Epithelial cell of esophagus (primary cell): Measurements from ENCODE around the gene CHST5.
A peak's percentile ranks its signal among the peaks of the same experiment; 100 is the strongest.

ENCODE experiments used
- DNase-seq: peaks from one replicate; pipeline ENCODE4 v3.0.0; 2010; ENCODE audit warnings: low read depth
- H3K4me3 ChIP-seq: 2 replicates; pipeline ENCODE4 v1.5.1; 2011; ENCODE audit warnings: mild to moderate bottlenecking, low read length, control low read depth
- CTCF ChIP-seq: IDR thresholded peaks from 2 replicates; pipeline ENCODE4 v1.5.1; 2011; ENCODE audit warnings: low read depth, mild to moderate bottlenecking, low read length, control low read depth, inconsistent platforms; ENCODE audit not compliant: insufficient read depth; ENCODE audit errors: missing control alignments

CHST5 gene

GRCh38 chr16:75573955-75574354, 38.0 kb upstream of the CHST5 start:
- no peak for DNase-seq
- no peak overlapping the region for H3K4me3 ChIP-seq
- no peak for TF ChIP-seq CTCF

GRCh38 chr16:75572864-75573542, 37.1 kb upstream of the CHST5 start:
- no peak for TF ChIP-seq CTCF
- DNase-seq, result no peak
- no peak overlapping the region for H3K4me3 ChIP-seq

- no peak for TF ChIP-seq CTCF
- no peak for DNase-seq
- H3K4me3 ChIP-seq, result no peak overlapping the region
Observed at GRCh38 chr16:75570396-75571065, 34.6 kb upstream of the CHST5 start.

- no peak for TF ChIP-seq CTCF
- no peak overlapping the region for H3K4me3 ChIP-seq
- DNase-seq, result no peak
Observed at GRCh38 chr16:75567911-75568310, 32.0 kb upstream of the CHST5 start.

- peak overlapping the region; percentile 83 for H3K4me3 ChIP-seq
- DNase-seq, result peak; percentile 17
- no peak for TF ChIP-seq CTCF
Observed at GRCh38 chr16:75566758-75567255, 30.9 kb upstream of the CHST5 start.

GRCh38 chr16:75566040-75566757, 30.3 kb upstream of the CHST5 start, which contains the start of gene GABARAPL2:
Gene GABARAPL2, plus strand, starts transcription at chr16:75566379. Its CDS starts 108 bp downstream, at chr16:75566487.
- TF ChIP-seq CTCF, result no peak
- peak within 1 kb of the TSS; percentile 83 for H3K4me3 ChIP-seq
- peak; percentile 83 for DNase-seq
